Sigmoid colon (tissue), 7 donors: ENCODE measurements around the gene CBARP. TPM values are rescaled to one million over a fixed set of nuclear protein-coding genes. Genes with fewer than 3 reads are reported as not detected.
A peak's percentile ranks its signal among the peaks of the same experiment; 100 is the strongest.
"Not testable (repeated sequence)": the region's sequence is repeated elsewhere in the genome, so short reads cannot be mapped to it uniquely, and the experiment has no call there.

Experiments
- DNase-seq: peaks from one replicate; pipeline ENCODE4 v3.0.0-alpha.2; 2019
- H3K27ac ChIP-seq, 4 donors: fragments of 200-600 bp; sonication (generic); one replicate each; pipeline ENCODE4 v1.5.1; 2016 to 2019; ENCODE audit warnings: mild to moderate bottlenecking in 1 of 4
- H3K27me3 ChIP-seq, 3 donors: fragments of 200-600 bp; sonication (generic); one replicate each; pipeline ENCODE4 v1.5.1; 2019; ENCODE audit warnings: mild to moderate bottlenecking in 1 of 3
- H3K36me3 ChIP-seq, 4 donors: fragments of 200-600 bp; sonication (generic); one replicate each; pipeline ENCODE4 v1.5.1; 2016 to 2019
- H3K4me1 ChIP-seq, 4 donors: fragments of 200-600 bp; sonication (generic); one replicate each; pipeline ENCODE4 v1.5.1; 2017 to 2019
- H3K4me3 ChIP-seq, 4 donors: fragments of 200-600 bp; sonication (generic); one replicate each; pipeline ENCODE4 v1.5.1; 2017 to 2019; ENCODE audit warnings: mild to moderate bottlenecking in 2 of 4, moderate library complexity in 1 of 4
- H3K9me3 ChIP-seq, 4 donors: fragments of 200-600 bp in 3 of 4; sonication (generic) in 3 of 4; one replicate each; pipeline versions ENCODE4 v1.5.1 to v1.6.1; 2013 to 2019
- EP300 ChIP-seq, 4 donors: sonication (generic); formaldehyde crosslinking; IDR thresholded peaks; one replicate each; pipeline ENCODE4 v1.6.1; 2017; ENCODE audit warnings: antibody characterized with exemption in 4 of 4
- POLR2A ChIP-seq, 2 donors: fragments of 450-650 bp; IDR thresholded peaks; one replicate each; pipeline ENCODE4 v1.6.1; 2016; ENCODE audit warnings: antibody characterized with exemption in 2 of 2, mild to moderate bottlenecking in 2 of 2, moderate library complexity in 2 of 2
- POLR2AphosphoS5 ChIP-seq, 4 donors: sonication (generic); formaldehyde crosslinking; IDR thresholded peaks; one replicate each; pipeline ENCODE4 v1.6.1; 2017; ENCODE audit warnings: antibody characterized with exemption in 4 of 4
- WGBS, 2 donors: extraction: QIAGEN DNeasy Blood & Tissue Kit; methylation state at CpG; one replicate each; pipeline ENCODE4 v1.1.7; 2013; 5-methylcytosine and 5-hydroxymethylcytosine counted together
- intact Hi-C: fragments of 100-400 bp; cut with DNase I; formaldehyde crosslinking; loops from one replicate; pipeline ENCODE4 v1.15.1; 2023
- polyA plus RNA-seq, 3 donors: library from polyadenylated mRNA; stranded (reverse); fragments of 200-250 nt; gene quantifications; one replicate each; pipeline ENCODE4 v1.2.3, GENCODE V29; 2013
- total RNA-seq, 4 donors: library from RNA; depleted of rRNA; stranded (reverse); fragments of >200 nt; gene quantifications; one replicate each; pipeline ENCODE4 v1.1.0, GENCODE V29; 2016
- TF ChIP-seq, protein P1 (sequence below), 4 experiments: fragments of 450-650 bp in 3 of 4; fragments of 200-600 bp in 1 of 4; IDR thresholded peaks; one replicate each; pipeline ENCODE4 v1.5.1; 2016 to 2019; ENCODE audit warnings: antibody characterized with exemption in 4 of 4, mild to moderate bottlenecking in 3 of 4, moderate library complexity in 2 of 4
- donor health status: healthy with polysubstance abuse.
- donor health status: Bipolar disorder and iron deficiency.
- donor health status: healthy.

CBARP gene
- total and polyA plus RNA-seq, 7 donors: 0.36 to 0.82 (median 0.59) TPM; not detected in 3

- no peaks in the 10 kb centered on the region for H3K9me3 ChIP-seq
- 1% methylated on average over 102 of the region's 102 CpGs for WGBS, 2 donors
- DNase-seq: peak; percentile 98
- peaks cover 16 to 65% (median 60%) of the 10 kb centered on the region in 4 donors for H3K4me1 ChIP-seq
- peak overlapping the region; percentile 75 to 96 (median 86) for H3K4me3 ChIP-seq
- TF ChIP-seq POLR2AphosphoS5 (IDR thresholded peaks at IDR 0.05) (peak; percentile 96 to 98 (median 97)), POLR2A (IDR thresholded peaks at IDR 0.05) (peak; percentile 53 to 78), EP300 (IDR thresholded peaks at IDR 0.05) (peak in 1 of 4 donors; percentile 49)
- TF ChIP-seq, protein P1, sequence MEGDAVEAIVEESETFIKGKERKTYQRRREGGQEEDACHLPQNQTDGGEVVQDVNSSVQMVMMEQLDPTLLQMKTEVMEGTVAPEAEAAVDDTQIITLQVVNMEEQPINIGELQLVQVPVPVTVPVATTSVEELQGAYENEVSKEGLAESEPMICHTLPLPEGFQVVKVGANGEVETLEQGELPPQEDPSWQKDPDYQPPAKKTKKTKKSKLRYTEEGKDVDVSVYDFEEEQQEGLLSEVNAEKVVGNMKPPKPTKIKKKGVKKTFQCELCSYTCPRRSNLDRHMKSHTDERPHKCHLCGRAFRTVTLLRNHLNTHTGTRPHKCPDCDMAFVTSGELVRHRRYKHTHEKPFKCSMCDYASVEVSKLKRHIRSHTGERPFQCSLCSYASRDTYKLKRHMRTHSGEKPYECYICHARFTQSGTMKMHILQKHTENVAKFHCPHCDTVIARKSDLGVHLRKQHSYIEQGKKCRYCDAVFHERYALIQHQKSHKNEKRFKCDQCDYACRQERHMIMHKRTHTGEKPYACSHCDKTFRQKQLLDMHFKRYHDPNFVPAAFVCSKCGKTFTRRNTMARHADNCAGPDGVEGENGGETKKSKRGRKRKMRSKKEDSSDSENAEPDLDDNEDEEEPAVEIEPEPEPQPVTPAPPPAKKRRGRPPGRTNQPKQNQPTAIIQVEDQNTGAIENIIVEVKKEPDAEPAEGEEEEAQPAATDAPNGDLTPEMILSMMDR (IDR thresholded peaks at IDR 0.05): no peak
- H3K27ac ChIP-seq: peak overlapping the region; percentile 96 to 100 (median 100)
- intact Hi-C loops: loop anchor here (1.0 kb wide), 1 partner anchor 17 kb away; no protein-coding TSS in a partner anchor
- no peaks in the 10 kb centered on the region for H3K27me3 ChIP-seq
- peaks cover 0 to 20% (median 5%) of the 10 kb centered on the region in 4 donors for H3K36me3 ChIP-seq
These were observed 11.6 kb upstream of the CBARP start for GRCh38 chr19:1249298-1249989.

- WGBS, 2 donors: 1% methylated on average over 74 of the region's 74 CpGs
- Histone ChIP-seq H3K4me1 (peaks cover 16 to 65% (median 60%) of the 10 kb centered on the region in 4 donors), H3K4me3 (peak overlapping the region; percentile 75 to 96 (median 82)), H3K36me3 (peaks cover 0 to 14% (median 1%) of the 10 kb centered on the region in 4 donors), H3K27ac (peak overlapping the region; percentile 96 to 100 (median 100)), H3K9me3 (no peaks in the 10 kb centered on the region), H3K27me3 (no peaks in the 10 kb centered on the region)
- peak; percentile 92 for DNase-seq
- intact Hi-C loops: loop anchor here (1.0 kb wide), 1 partner anchor 17 kb away; no protein-coding TSS in a partner anchor
- no peak for TF ChIP-seq POLR2AphosphoS5 (IDR thresholded peaks at IDR 0.05)
- no peak for TF ChIP-seq EP300 (IDR thresholded peaks at IDR 0.05)
- TF ChIP-seq, protein P1 (IDR thresholded peaks at IDR 0.05): peak; percentile 55 to 86 (median 62)
- TF ChIP-seq POLR2A (IDR thresholded peaks at IDR 0.05): no peak
These were observed 11.0 kb upstream of the CBARP start for GRCh38 chr19:1248786-1249297.

DNA sequence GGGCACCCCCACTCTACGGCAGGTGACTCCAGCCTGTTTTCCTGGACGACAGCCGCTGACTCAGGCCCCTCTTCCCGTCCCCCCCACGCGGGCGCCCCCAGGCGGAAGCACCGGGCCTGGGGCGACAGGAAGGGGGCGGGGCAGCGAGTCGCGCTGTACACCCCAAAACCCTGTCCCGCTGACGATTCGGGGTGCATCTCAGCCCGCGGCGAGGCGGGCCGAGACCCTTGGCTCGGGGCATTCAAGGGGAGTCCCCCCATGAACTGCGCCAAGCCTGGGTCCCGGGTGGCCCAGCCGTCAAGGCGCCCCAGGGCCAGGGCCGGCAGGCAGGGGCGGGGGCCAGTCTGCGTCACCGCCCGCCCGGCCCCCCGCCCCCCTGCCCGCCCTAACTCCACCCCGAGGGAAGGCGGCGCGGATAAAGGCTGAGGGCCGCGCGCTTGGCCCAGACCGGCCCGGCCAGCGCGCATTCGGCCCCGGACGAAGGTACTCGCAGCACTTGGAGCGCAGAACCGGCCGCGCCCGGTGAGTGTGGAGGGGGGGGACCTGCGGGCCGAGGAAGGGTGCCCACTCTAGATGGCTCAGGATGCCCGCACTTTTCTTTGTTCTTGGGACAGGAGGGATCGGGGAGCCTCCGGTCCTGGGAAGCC is 10.5 kb upstream of the CBARP start, which contains the start of gene MIDN:
MIDN (plus strand) TSS at position 445 of the 647 bp plus-strand sequence. CDS start 1,714 bp downstream, outside the sequence.
- TF ChIP-seq EP300 (IDR thresholded peaks at IDR 0.05): peak in 2 of 4 donors; percentile 60 to 80
- peak; percentile 92 to 96 (median 94) for TF ChIP-seq POLR2AphosphoS5 (IDR thresholded peaks at IDR 0.05)
- TF ChIP-seq, protein P1 (IDR thresholded peaks at IDR 0.05): no peak
- TF ChIP-seq POLR2A (IDR thresholded peaks at IDR 0.05): peak; percentile 88 to 92
- H3K4me1 ChIP-seq: peaks cover 16 to 65% (median 61%) of the 10 kb centered on the region in 4 donors
- 1% methylated on average over 60 of the region's 60 CpGs for WGBS, 2 donors
- peaks cover 0 to 12% (median 1%) of the 10 kb centered on the region in 4 donors for H3K36me3 ChIP-seq
- peak; percentile 93 for DNase-seq
- intact Hi-C loops: no loop called here
- no peaks in the 10 kb centered on the region for H3K9me3 ChIP-seq
- no peaks in the 10 kb centered on the region for H3K27me3 ChIP-seq
- peak within 1 kb of the TSS; percentile 96 to 100 (median 100) for H3K27ac ChIP-seq
- peak within 1 kb of the TSS; percentile 75 to 96 (median 82) for H3K4me3 ChIP-seq

- no peak for TF ChIP-seq POLR2AphosphoS5 (IDR thresholded peaks at IDR 0.05)
- TF ChIP-seq, protein P1 (IDR thresholded peaks at IDR 0.05): no peak
- no peak for TF ChIP-seq POLR2A (IDR thresholded peaks at IDR 0.05)
- intact Hi-C loops: no loop called here
- Histone ChIP-seq H3K27ac (peak overlapping the region; percentile 96 to 100 (median 100)), H3K27me3 (no peaks in the 10 kb centered on the region), H3K9me3 (no peaks in the 10 kb centered on the region), H3K36me3 (peaks cover 0 to 12% (median 1%) of the 10 kb centered on the region in 4 donors), H3K4me3 (peak overlapping the region; percentile 75 to 96 (median 82)), H3K4me1 (peaks cover 15 to 66% (median 65%) of the 10 kb centered on the region in 4 donors)
- 60 to 71% methylated on average over 8 of the region's 8 CpGs for WGBS, 2 donors
- no peak for DNase-seq
These were observed 9.9 kb upstream of the CBARP start for GRCh38 chr19:1247748-1248138.

DNA sequence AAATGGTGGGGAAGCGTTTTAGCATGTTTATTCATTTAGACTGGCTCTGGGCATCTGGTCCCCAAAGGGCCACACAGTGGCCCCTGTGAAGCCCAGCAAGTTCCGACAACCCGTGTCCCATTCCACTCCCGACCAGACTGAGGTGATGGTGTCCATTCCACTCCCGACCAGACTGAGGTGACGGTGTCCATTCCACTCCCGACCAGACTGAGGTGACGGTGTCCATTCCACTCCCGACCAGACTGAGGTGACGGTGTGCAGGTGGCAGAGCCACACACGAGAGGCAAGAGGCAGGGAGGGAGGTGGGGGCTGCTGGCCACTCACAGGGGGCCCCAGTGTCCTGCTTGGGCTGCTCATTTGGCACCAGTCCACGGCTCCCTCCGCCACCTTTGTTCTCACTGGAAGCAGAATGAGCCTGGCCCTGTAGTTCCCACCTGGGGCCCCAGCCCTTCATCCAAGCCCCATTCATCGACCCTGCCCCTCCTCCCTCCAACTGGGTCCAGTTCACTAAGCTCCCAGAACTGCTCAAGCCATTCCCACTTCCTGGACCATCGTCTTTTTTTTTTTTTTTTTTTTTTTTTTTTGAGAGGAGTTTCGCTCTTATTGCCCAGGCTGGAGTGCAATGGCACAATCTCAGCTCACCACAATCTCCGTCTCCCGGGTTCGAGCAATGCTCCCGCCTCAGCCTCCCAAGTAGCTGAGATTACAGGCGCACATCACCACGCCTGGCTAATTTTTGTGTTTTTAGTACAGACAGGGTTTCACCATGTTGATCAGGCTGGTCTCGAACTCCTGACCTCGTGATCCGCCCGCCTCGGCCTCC is 8.7 kb upstream of the CBARP start:
- H3K36me3 ChIP-seq, H3K4me3 ChIP-seq, H3K9me3 ChIP-seq, intact Hi-C loops, H3K27me3 ChIP-seq: not testable (repeated sequence)
- 60 to 81% methylated on average over 27 of the region's 27 CpGs for WGBS, 2 donors
- Histone ChIP-seq H3K4me1 (peaks cover 13 to 62% (median 61%) of the 10 kb centered on the region in 4 donors), H3K27ac (peak overlapping the region; percentile 96 to 100 (median 100))
- DNase-seq: peak; percentile 86
